NCI-H69 (cell line): ENCODE data around the gene COX7B2.

ENCODE experiments used
- DNase-seq: peaks from one replicate; lab custom pipeline; 2025; lab: John Stamatoyannopoulos, UW

Gene COX7B2

GRCh38 chr4:46889410-46889809, 19.6 kb downstream of the COX7B2 start:
- DNase-seq = no peak

- DNase-seq = no peak
Observed at GRCh38 chr4:46886711-46887110, 22.3 kb downstream of the COX7B2 start.

- no peak for DNase-seq
Observed at GRCh38 chr4:46878641-46879040, 30.4 kb downstream of the COX7B2 start.

GRCh38 chr4:46874811-46875210, 34.2 kb downstream of the COX7B2 start:
- DNase-seq = no peak

- DNase-seq = no peak
Observed at GRCh38 chr4:46870411-46870810, 38.6 kb downstream of the COX7B2 start.

GRCh38 chr4:46856333-46856732, 52.7 kb downstream of the COX7B2 start:
- no peak for DNase-seq

DNA sequence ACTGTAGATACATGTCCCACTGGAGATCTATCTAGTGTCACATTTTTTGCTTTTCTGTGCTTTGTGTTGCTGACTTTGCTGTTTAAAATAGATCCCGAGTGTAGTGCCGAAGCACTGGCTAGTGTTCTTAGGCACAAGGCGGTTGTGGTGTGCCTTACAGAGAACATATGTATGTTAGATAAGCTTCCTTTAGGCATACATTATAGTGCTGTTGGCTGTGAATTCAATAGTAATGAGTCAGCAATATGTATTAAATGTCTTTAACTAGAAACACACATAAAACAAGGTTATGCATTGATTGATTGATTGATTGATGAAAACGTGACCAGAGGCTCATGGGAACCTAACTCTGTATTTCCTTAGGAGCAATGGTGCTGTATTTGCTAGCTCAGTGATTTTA, 56.2 kb downstream of the COX7B2 start:
- DNase-seq = no peak

- no peak for DNase-seq
Observed at GRCh38 chr4:46850026-46850425, 59.0 kb downstream of the COX7B2 start.

DNA sequence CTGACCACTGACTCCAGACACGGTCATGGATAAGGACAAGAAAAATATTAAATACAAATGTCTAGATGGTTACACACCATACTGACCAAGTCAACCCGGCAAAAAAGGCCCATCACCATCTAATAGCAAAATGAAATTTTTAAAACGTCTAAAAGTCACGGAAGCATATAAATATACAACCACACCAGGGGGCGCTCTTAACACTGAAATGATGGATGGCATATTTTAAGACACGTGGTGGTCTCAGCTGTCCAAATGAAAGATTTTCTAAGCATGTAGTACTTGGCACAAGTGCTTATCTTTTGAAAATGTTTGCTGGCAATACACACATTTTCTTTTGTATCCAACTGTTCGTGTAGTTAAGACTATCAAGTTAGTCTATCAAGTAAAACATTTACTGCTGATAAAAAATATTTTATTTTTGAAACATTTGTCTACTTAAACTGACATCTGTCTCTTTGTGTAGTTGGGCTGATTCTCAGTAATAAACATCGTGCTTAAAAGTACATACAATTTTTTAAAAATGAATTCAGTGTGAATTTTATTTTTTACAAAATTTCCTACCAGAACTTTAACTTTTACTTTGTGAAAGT, 64.6 kb downstream of the COX7B2 start:
- peak; percentile 27 for DNase-seq

- DNase-seq = no peak
Observed at GRCh38 chr4:46839128-46839527, 69.9 kb downstream of the COX7B2 start.

DNA sequence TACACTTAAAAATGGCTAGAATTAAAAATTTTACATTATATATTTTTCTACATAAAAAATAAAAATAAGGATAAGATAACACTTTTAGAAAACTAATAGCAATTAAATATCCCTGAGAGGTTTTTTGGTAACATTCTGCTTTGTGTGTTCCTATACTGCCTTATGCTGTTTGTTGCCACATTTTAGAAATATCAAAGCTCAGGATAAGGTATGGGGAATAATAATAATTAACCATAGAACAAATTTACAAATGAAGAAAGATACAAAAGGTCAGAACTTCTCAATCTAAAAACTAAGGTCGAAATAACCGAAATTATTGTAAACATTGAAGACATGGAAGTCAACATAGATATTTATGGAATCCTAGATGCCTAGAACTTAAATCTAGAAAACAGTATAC, 71.4 kb downstream of the COX7B2 start:
- no peak for DNase-seq

GRCh38 chr4:46836584-46836983, 72.5 kb downstream of the COX7B2 start:
- no peak for DNase-seq

- DNase-seq = no peak
Observed at GRCh38 chr4:46830971-46831454, 78.0 kb downstream of the COX7B2 start.

GRCh38 chr4:46820154-46820553, 88.9 kb downstream of the COX7B2 start:
- DNase-seq = no peak

DNA sequence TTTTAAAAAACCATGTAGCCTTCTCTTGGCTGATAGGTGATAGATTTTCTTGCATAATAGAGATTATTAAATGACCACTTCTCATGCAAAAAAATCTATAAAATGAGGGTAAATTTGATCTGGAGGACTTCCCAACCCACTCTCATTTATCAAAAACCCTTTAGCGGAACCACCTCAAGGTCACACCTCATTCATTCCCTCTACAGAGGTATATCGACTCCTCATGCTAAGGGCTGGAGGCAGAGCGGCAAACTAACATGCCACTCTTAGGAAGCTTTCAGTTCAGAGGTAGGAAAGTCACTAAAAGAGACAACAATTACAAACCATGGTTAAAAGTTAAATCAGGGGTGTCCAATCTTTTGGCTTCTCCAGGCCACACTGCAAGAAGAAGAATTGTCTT, 90.0 kb downstream of the COX7B2 start:
- DNase-seq = no peak

- DNase-seq = no peak
Observed at GRCh38 chr4:46818604-46819003, 90.4 kb downstream of the COX7B2 start.

- no peak for DNase-seq
Observed at GRCh38 chr4:46817806-46818205, 91.2 kb downstream of the COX7B2 start.

GRCh38 chr4:46804781-46805413, 104.1 kb downstream of the COX7B2 start:
- no peak for DNase-seq

DNA sequence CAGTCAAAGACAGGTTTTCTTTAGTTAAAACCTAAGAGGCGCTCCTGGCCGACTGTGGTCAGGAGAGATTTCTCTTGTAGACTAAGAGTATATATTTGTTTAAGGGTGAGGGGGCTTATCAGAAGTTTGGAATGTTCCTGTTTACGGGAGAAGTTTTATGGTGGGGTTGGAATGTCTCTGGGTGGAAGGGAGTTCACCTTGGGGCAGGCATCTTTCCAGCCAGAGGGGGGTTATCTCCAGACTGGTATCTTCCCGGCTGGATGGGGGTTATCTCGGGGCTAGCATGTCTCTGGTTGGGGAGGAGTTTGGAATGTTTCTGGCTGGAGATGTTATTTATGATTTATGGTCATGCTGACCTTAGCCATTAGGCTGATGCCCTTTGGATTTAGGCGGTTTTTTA, 116.0 kb downstream of the COX7B2 start:
- DNase-seq = no peak

- no peak for DNase-seq
Observed at GRCh38 chr4:46781434-46782092, 127.5 kb downstream of the COX7B2 start.

- DNase-seq = no peak
Observed at GRCh38 chr4:46765465-46765864, 143.6 kb downstream of the COX7B2 start.

- no peak for DNase-seq
Observed at GRCh38 chr4:46730075-46730474, 179.0 kb downstream of the COX7B2 start.

DNA sequence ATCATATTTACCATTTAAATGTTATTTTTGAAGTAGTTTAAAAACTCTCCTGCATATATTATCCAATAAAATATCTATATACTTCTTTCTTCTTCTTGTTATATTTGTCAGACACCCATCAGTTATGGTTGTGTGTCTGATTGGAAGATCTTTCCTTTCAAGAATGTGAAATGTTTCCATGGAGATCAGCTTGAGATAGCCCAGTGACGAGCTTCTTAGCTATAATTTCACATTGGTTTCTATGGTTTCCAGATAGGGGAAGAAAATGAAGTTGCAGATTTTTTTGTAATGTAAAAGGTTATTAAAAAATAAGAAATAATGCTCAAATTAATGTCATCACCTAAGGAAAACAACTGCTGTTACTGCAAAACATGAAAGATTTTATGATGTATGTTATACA, 189.0 kb downstream of the COX7B2 start:
- no peak for DNase-seq

DNA sequence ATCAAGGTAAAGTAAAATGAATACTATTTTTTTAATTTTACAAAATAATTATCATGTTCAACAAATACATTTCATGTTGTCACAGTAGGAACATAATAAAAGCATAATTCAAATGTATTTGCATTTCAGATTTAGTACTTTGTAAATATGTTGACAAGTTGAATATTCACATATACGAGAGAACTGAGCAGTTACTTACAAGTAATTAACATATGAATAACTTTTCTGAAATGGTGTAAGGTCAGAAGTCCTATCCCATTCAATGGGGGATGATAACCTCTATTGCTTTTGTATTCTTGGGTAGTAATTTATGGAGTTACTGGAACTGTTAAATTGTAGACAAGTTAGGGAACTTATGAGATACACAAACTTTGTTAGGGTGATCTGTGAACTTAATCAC, 191.1 kb downstream of the COX7B2 start:
- no peak for DNase-seq
